GM04503 (cell line): ENCODE measurements around the gene ZNF593OS.
A peak's percentile ranks its signal among the peaks of the same experiment; 100 is the strongest.

ENCODE experiments used
- DNase-seq: peaks from one replicate; pipeline ENCODE4 v3.0.0-alpha.2; 2012; ENCODE audit warnings: low read depth

ZNF593OS gene

GRCh38 chr1:26125946-26126320, 45.7 kb downstream of the ZNF593OS start:
- no peak for DNase-seq

- DNase-seq: no peak
Observed at GRCh38 chr1:26125382-26125781, 46.2 kb downstream of the ZNF593OS start.

GRCh38 chr1:26124418-26125331, 47.0 kb downstream of the ZNF593OS start:
- DNase-seq: no peak

GRCh38 chr1:26122988-26123973, 48.4 kb downstream of the ZNF593OS start:
- DNase-seq: peak; percentile 19

- peak; percentile 34 for DNase-seq
Observed at GRCh38 chr1:26121854-26122773, 49.5 kb downstream of the ZNF593OS start.

GRCh38 chr1:26119892-26120608, 51.6 kb downstream of the ZNF593OS start:
- DNase-seq: no peak
